Measurements from ENCODE around the gene NOLC1. TPM values are rescaled to one million over a fixed set of nuclear protein-coding genes. Genes with fewer than 3 reads are reported as not detected.

Gene NOLC1
- total and polyA plus RNA-seq, 10 of the 15 experiments (the other 5 are each of a cell fraction or from before 2014, with no cell fraction given): 91.7 to 244 (median 128) TPM

DNA sequence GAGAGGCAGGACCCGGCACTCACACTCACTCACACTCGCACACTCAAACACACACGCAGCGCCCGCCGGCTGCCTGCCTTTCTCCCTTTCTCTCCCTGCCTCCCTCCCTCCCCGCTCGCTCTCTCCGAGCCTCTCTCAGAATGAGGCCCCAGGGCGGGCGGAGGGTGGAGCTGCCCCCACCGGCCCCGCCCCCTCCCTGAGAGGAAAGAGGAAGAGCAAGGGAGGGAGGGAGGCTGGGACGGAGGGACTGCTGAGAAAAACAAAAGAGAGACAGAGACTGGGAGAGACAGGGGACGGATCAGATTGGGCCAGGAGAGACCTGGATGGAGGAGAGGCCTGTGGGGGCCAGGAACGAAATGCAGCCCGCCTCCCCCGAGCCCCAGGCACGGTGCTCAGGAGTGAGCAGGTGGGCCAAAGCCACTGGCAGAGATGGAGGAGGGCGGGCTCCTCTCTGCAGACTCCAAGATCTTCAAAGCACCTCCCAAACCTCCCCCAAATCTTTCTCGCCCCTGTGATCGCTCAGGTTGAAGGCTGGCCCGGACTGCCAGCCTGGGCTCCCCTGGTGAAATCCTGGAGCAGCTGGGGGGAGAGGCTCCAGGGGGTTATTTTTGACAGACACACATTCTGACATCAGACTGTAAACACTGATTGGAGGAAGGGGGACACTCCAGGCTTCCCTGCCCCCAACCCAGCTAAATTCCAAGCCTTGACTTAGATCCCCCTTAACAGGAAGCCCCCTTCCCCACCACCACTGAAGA is 37.1 kb upstream of the NOLC1 start (continued):
- TF ChIP-seq, protein P1, sequence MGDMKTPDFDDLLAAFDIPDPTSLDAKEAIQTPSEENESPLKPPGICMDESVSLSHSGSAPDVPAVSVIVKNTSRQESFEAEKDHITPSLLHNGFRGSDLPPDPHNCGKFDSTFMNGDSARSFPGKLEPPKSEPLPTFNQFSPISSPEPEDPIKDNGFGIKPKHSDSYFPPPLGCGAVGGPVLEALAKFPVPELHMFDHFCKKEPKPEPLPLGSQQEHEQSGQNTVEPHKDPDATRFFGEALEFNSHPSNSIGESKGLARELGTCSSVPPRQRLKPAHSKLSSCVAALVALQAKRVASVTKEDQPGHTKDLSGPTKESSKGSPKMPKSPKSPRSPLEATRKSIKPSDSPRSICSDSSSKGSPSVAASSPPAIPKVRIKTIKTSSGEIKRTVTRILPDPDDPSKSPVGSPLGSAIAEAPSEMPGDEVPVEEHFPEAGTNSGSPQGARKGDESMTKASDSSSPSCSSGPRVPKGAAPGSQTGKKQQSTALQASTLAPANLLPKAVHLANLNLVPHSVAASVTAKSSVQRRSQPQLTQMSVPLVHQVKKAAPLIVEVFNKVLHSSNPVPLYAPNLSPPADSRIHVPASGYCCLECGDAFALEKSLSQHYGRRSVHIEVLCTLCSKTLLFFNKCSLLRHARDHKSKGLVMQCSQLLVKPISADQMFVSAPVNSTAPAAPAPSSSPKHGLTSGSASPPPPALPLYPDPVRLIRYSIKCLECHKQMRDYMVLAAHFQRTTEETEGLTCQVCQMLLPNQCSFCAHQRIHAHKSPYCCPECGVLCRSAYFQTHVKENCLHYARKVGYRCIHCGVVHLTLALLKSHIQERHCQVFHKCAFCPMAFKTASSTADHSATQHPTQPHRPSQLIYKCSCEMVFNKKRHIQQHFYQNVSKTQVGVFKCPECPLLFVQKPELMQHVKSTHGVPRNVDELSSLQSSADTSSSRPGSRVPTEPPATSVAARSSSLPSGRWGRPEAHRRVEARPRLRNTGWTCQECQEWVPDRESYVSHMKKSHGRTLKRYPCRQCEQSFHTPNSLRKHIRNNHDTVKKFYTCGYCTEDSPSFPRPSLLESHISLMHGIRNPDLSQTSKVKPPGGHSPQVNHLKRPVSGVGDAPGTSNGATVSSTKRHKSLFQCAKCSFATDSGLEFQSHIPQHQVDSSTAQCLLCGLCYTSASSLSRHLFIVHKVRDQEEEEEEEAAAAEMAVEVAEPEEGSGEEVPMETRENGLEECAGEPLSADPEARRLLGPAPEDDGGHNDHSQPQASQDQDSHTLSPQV (IDR thresholded peaks at IDR 0.05): no peak
- TF ChIP-seq CHD4 (IDR thresholded peaks at IDR 0.05) (no peak), EP300 (IDR thresholded peaks at IDR 0.05; ENCODE audit: borderline replicate concordance in 1 of 2, control insufficient read depth in 1 of 2, low read depth in 2 of 2, low read length in 2 of 2) (no peak), MTA3 (IDR thresholded peaks at IDR 0.05; ENCODE audit: borderline replicate concordance, low read length) (no peak), ZBTB40 (IDR thresholded peaks at IDR 0.05; ENCODE audit: borderline replicate concordance) (no peak), TBL1XR1 (IDR thresholded peaks at IDR 0.05; ENCODE audit: low read depth, low read length) (no peak), SPI1 (IDR thresholded peaks at IDR 0.05; ENCODE audit: borderline replicate concordance, insufficient read depth, low read depth, low read length) (peak; percentile 83), NRF1 (conservative IDR thresholded peaks at IDR 0.05; ENCODE audit: low read depth, low read length) (no peak), CBX3 (IDR thresholded peaks at IDR 0.05; ENCODE audit: borderline replicate concordance, low read depth) (no peak), SREBF1 (IDR thresholded peaks at IDR 0.05; ENCODE audit: low read length) (no peak), TCF12 (IDR thresholded peaks at IDR 0.05; ENCODE audit: low read depth, low read length) (no peak), ZNF622 (IDR thresholded peaks at IDR 0.05) (no peak)
- TF ChIP-seq, protein P2, sequence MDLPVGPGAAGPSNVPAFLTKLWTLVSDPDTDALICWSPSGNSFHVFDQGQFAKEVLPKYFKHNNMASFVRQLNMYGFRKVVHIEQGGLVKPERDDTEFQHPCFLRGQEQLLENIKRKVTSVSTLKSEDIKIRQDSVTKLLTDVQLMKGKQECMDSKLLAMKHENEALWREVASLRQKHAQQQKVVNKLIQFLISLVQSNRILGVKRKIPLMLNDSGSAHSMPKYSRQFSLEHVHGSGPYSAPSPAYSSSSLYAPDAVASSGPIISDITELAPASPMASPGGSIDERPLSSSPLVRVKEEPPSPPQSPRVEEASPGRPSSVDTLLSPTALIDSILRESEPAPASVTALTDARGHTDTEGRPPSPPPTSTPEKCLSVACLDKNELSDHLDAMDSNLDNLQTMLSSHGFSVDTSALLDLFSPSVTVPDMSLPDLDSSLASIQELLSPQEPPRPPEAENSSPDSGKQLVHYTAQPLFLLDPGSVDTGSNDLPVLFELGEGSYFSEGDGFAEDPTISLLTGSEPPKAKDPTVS (IDR thresholded peaks at IDR 0.05; ENCODE audit: low read depth, low read length): no peak
- TF ChIP-seq, protein P3, sequence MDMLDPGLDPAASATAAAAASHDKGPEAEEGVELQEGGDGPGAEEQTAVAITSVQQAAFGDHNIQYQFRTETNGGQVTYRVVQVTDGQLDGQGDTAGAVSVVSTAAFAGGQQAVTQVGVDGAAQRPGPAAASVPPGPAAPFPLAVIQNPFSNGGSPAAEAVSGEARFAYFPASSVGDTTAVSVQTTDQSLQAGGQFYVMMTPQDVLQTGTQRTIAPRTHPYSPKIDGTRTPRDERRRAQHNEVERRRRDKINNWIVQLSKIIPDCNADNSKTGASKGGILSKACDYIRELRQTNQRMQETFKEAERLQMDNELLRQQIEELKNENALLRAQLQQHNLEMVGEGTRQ (IDR thresholded peaks at IDR 0.05; ENCODE audit: borderline replicate concordance, low read depth, low read length): no peak
- TF ChIP-seq, protein P4, sequence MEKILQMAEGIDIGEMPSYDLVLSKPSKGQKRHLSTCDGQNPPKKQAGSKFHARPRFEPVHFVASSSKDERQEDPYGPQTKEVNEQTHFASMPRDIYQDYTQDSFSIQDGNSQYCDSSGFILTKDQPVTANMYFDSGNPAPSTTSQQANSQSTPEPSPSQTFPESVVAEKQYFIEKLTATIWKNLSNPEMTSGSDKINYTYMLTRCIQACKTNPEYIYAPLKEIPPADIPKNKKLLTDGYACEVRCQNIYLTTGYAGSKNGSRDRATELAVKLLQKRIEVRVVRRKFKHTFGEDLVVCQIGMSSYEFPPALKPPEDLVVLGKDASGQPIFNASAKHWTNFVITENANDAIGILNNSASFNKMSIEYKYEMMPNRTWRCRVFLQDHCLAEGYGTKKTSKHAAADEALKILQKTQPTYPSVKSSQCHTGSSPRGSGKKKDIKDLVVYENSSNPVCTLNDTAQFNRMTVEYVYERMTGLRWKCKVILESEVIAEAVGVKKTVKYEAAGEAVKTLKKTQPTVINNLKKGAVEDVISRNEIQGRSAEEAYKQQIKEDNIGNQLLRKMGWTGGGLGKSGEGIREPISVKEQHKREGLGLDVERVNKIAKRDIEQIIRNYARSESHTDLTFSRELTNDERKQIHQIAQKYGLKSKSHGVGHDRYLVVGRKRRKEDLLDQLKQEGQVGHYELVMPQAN (conservative IDR thresholded peaks at IDR 0.05): no peak
